ENCODE data around the gene CPD.

Gene CPD

GRCh38 chr17:30505868-30506417 lies 127.2 kb downstream of the CPD start:
- DNase-seq (ENCODE audit: low spot score): no peak

- no peak for DNase-seq (ENCODE audit: low spot score)
Observed at GRCh38 chr17:30506481-30506880, 127.8 kb downstream of the CPD start.

GRCh38 chr17:30513346-30513745 lies 134.6 kb downstream of the CPD start:
- no peak for DNase-seq (ENCODE audit: low spot score)

GRCh38 chr17:30514895-30515596 lies 136.3 kb downstream of the CPD start:
- no peak for DNase-seq (ENCODE audit: low spot score)

GRCh38 chr17:30517786-30518185 lies 139.1 kb downstream of the CPD start:
- DNase-seq (ENCODE audit: low spot score): no peak

- no peak for DNase-seq (ENCODE audit: low spot score)
Observed at GRCh38 chr17:30519166-30519565, 140.4 kb downstream of the CPD start.
